MM.1S (cell line): ENCODE results near the gene ESM1.

ENCODE experiments used
- DNase-seq: peaks from one replicate; pipeline ENCODE4 v3.0.0-alpha.2; 2015
- H2AFZ ChIP-seq: fragments of 300-600 bp; sonication (generic); 2 replicates; pipeline ENCODE4 v1.6.0; 2016; ENCODE audit warnings: antibody characterized with exemption, low read length
- H3F3A ChIP-seq: fragments of 300-600 bp; sonication (generic); 2 replicates; pipeline ENCODE4 v1.6.1; 2016; ENCODE audit warnings: mild to moderate bottlenecking, antibody characterized with exemption, low read length, moderate library complexity, mixed read lengths; ENCODE audit not compliant: insufficient read depth
- H3K27ac ChIP-seq: fragments of 300-600 bp; sonication (generic); 2 replicates; pipeline ENCODE4 v1.5.1; 2016; ENCODE audit warnings: mild to moderate bottlenecking, low read length
- H3K27me3 ChIP-seq: fragments of 300-600 bp; sonication (generic); replicated peaks from 2 replicates; pipeline ENCODE4 v1.6.0; 2016; ENCODE audit warnings: low read length; ENCODE audit not compliant: insufficient read depth
- H3K36me3 ChIP-seq: fragments of 300-600 bp; sonication (generic); replicated peaks from 2 replicates; pipeline ENCODE4 v1.6.1; 2016; ENCODE audit warnings: mild to moderate bottlenecking, low read length, mixed read lengths; ENCODE audit not compliant: insufficient read depth
- H3K4me1 ChIP-seq: fragments of 300-600 bp; sonication (generic); 2 replicates; pipeline ENCODE4 v1.6.1; 2016; ENCODE audit warnings: low read length, mixed read lengths
- H3K4me2 ChIP-seq: fragments of 300-600 bp; sonication (generic); 2 replicates; pipeline ENCODE4 v1.6.0; 2016; ENCODE audit warnings: low read depth, low read length
- H3K4me3 ChIP-seq: fragments of 300-600 bp; sonication (generic); 2 replicates; pipeline ENCODE4 v1.5.1; 2016; ENCODE audit warnings: low read length, mixed read lengths
- H3K79me2 ChIP-seq: fragments of 300-600 bp; sonication (generic); 2 replicates; pipeline ENCODE4 v1.6.1; 2016; ENCODE audit warnings: mixed run types, low read length, mixed read lengths
- H3K9ac ChIP-seq: fragments of 300-600 bp; sonication (generic); 2 replicates; pipeline ENCODE4 v1.6.1; 2016; ENCODE audit warnings: low read length, mixed read lengths
- H3K9me2 ChIP-seq: fragments of 300-600 bp; sonication (generic); replicated peaks from 2 replicates; pipeline ENCODE4 v1.6.1; 2016; ENCODE audit warnings: mild to moderate bottlenecking, low read length, mixed read lengths; ENCODE audit not compliant: insufficient read depth
- H3K9me3 ChIP-seq: fragments of 300-600 bp; sonication (generic); replicated peaks from 2 replicates; pipeline ENCODE4 v1.6.1; 2016; ENCODE audit warnings: mild to moderate bottlenecking, low read length, mixed read lengths; ENCODE audit not compliant: insufficient read depth
- H4K20me1 ChIP-seq: fragments of 300-600 bp; sonication (generic); 2 replicates; pipeline ENCODE4 v1.6.1; 2016; ENCODE audit warnings: mild to moderate bottlenecking, low read length, moderate library complexity, mixed read lengths; ENCODE audit not compliant: insufficient read depth
- EZH2 ChIP-seq: fragments of 300-600 bp; sonication (generic); optimal IDR thresholded peaks from 2 replicates; pipeline ENCODE3; 2017; ENCODE audit warnings: low read depth, mild to moderate bottlenecking, antibody characterized with exemption, low read length, mixed read lengths
- EZH2phosphoT487 ChIP-seq: fragments of 300-600 bp; sonication (generic); IDR thresholded peaks from 2 replicates; pipeline ENCODE4 v1.6.1; 2018; ENCODE audit warnings: antibody characterized with exemption, low read length
- TF ChIP-seq, protein P1 (sequence below): fragments of 300-600 bp; sonication (generic); IDR thresholded peaks from 2 replicates; pipeline ENCODE4 v1.5.1; 2016; ENCODE audit warnings: antibody characterized with exemption, low read length, mixed read lengths

Gene ESM1

DNA sequence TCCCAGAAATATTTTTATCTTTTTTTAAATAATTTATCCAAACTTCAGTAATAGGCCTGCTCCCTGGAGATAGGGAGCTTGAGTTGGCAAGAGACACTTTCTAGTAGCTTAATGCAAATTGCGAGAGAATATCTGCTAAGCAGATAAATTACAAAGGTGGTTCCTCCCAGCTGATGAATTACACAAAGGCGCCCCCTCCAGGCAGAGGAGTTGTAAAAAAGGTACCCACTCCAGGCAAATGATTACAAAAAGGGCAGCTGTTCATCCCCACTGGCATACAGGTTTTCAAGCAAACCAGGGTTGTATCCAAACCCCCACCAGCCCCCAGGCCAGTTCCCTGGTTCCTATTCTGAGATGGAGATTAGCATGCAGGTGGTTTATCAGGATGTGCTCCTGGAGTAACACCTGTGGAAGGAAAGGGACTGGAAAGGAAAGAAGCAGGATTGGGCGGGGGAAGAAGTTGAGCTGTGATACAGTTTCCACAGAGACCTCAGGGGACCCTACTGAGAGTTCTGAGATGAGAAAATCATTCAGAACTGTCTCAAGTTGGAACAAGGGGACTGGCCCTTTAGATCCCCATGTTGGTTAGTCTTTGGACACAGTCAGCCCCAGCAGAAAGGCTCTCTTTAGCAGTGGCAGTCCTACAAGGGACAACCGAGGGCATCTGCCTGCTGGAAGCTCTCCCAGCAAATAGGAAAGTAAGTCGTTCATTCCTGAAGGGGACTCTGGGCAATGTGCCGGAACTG lies 25.5 kb downstream of the ESM1 start:
- no peak overlapping the region for H2AFZ ChIP-seq
- H3K27ac ChIP-seq = no peak overlapping the region
- no peak overlapping the region for H3K4me2 ChIP-seq
- no peaks in the 10 kb centered on the region for H3K36me3 ChIP-seq
- H3K27me3 ChIP-seq = no peaks in the 10 kb centered on the region
- TF ChIP-seq, protein P1, sequence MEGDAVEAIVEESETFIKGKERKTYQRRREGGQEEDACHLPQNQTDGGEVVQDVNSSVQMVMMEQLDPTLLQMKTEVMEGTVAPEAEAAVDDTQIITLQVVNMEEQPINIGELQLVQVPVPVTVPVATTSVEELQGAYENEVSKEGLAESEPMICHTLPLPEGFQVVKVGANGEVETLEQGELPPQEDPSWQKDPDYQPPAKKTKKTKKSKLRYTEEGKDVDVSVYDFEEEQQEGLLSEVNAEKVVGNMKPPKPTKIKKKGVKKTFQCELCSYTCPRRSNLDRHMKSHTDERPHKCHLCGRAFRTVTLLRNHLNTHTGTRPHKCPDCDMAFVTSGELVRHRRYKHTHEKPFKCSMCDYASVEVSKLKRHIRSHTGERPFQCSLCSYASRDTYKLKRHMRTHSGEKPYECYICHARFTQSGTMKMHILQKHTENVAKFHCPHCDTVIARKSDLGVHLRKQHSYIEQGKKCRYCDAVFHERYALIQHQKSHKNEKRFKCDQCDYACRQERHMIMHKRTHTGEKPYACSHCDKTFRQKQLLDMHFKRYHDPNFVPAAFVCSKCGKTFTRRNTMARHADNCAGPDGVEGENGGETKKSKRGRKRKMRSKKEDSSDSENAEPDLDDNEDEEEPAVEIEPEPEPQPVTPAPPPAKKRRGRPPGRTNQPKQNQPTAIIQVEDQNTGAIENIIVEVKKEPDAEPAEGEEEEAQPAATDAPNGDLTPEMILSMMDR = peak; percentile 36
- no peak for TF ChIP-seq EZH2phosphoT487
- no peaks in the 10 kb centered on the region for H3K9me3 ChIP-seq
- H3K9me2 ChIP-seq = no peaks in the 10 kb centered on the region
- no peak for DNase-seq
- H3K4me3 ChIP-seq = no peak overlapping the region
- no peaks in the 10 kb centered on the region for H3K4me1 ChIP-seq
- H3K9ac ChIP-seq = no peak overlapping the region
- H3F3A ChIP-seq = no peaks in the 10 kb centered on the region
- H3K79me2 ChIP-seq = no peaks in the 10 kb centered on the region
- no peaks in the 10 kb centered on the region for H4K20me1 ChIP-seq

DNA sequence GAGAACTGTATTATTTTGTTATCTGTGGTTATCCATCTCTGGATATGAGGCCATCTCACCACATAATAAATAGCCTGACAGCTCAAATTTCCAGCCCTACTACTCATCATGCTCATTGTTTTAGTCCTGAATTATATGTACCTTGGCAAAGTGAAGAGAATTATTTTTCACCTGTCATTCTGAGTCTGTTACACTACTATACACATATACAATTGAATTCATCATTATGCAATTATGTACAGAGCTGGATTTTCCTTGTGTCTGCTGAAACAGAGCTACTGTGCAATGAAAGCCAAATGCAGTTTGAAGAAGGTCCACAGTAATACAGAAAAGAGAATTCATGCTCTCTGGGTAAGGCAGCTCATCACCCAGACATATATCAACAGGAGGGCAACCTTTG lies 28.5 kb downstream of the ESM1 start:
- no peaks in the 10 kb centered on the region for H4K20me1 ChIP-seq
- no peaks in the 10 kb centered on the region for H3K36me3 ChIP-seq
- H3K9ac ChIP-seq = no peak overlapping the region
- H3K9me3 ChIP-seq = no peaks in the 10 kb centered on the region; the same call in 1 of the 2 replicates
- H3K27me3 ChIP-seq = no peaks in the 10 kb centered on the region
- H2AFZ ChIP-seq = no peak overlapping the region
- TF ChIP-seq EZH2 = no peak
- TF ChIP-seq, protein P1 = no peak
- TF ChIP-seq EZH2phosphoT487 = no peak
- no peak overlapping the region for H3K4me3 ChIP-seq
- no peaks in the 10 kb centered on the region for H3K9me2 ChIP-seq
- DNase-seq = no peak
- no peaks in the 10 kb centered on the region for H3K79me2 ChIP-seq
- H3K27ac ChIP-seq = no peak overlapping the region
- no peaks in the 10 kb centered on the region for H3K4me1 ChIP-seq
- H3K4me2 ChIP-seq = no peak overlapping the region
- H3F3A ChIP-seq = no peaks in the 10 kb centered on the region

DNA sequence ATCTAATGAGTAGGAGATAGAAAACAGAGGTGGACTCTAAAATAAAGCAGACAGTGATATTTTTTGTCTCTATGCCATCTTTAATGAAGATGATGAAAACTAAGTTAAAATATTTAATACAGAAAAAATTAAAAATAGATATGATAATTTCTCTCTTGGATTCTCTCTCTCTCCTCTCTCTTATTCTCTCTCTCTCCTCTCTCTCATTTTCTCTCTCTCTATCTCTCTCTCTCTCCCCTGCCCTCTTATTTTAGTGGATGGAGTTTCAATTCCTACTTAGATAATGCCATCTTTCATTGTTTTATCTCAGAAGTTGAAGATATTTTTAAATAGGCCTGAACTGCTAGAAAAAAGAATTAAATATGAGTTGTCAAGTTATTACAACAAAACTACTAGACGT lies 38.2 kb downstream of the ESM1 start:
- Histone ChIP-seq H3K9me3 (no peaks in the 10 kb centered on the region), H3K9ac (no peak overlapping the region), H3K27ac (no peak overlapping the region), H3K36me3 (no peaks in the 10 kb centered on the region), H3K4me1 (no peaks in the 10 kb centered on the region), H3K79me2 (no peaks in the 10 kb centered on the region), H3K4me2 (no peak overlapping the region), H3K27me3 (no peaks in the 10 kb centered on the region), H4K20me1 (no peaks in the 10 kb centered on the region), H3F3A (no peaks in the 10 kb centered on the region), H2AFZ (no peak overlapping the region), H3K9me2 (no peaks in the 10 kb centered on the region), H3K4me3 (no peak overlapping the region)
- TF ChIP-seq EZH2 (no peak), EZH2phosphoT487 (no peak)
- TF ChIP-seq, protein P1 = no peak
- no peak for DNase-seq
